Measurements from ENCODE around the gene MED22. TPM values are rescaled to one million over a fixed set of nuclear protein-coding genes. Genes with fewer than 3 reads are reported as not detected.
"Not testable (repeated sequence)": the region's sequence is repeated elsewhere in the genome, so short reads cannot be mapped to it uniquely, and the experiment has no call there.

The MED22 gene
- total RNA-seq, 1 experiment from 2014 or later, result 25.3 TPM

DNA sequence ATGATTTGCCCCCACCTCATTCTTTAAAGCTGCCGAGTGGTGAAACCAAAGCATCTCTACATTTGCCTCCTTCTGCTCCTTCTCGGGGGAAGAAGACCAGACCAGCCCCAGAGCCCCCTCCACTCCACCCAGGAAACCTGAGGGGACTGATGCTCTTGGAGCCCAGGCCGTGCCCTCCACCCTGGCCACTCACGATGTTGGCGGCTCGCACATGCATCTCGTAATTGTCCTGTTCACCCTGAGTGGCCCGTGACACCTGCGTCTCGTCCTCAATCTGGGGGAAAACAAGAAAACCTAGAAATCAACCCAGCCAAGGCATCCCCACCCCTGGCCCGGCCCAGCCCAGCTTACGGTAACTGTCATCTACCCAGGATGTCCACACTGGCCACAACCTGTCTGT is 3.0 kb downstream of the MED22 start:
- in situ Hi-C loops (cut with HindIII; ENCODE audit: low pct_unique_long_range_greater_than_20kb, low sequenced_read_pairs), result no loop called here
- DNase-seq (ENCODE audit: low read depth), result no peak

DNA sequence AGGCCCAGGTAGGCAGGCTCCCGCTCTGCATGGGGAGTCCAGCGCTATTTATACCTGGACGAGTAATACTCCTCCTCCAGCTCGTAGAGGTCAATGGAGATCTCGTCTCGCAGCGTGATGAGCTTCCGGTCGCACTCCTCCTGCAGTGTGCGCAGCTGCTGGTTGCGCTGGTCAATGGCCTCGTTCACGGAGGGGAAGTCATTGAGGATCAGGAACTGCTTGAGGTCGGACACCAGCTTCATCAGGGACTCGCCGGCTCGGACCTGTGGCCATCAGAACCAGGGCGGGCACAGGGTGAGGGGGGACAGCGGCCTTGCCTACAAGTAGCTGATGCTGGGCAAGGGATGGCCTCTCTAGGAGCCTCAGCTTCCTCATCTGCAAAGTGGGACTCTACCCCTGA is 3.9 kb downstream of the MED22 start:
- DNase-seq (ENCODE audit: low read depth), result no peak
- in situ Hi-C loops (cut with HindIII; ENCODE audit: low pct_unique_long_range_greater_than_20kb, low sequenced_read_pairs), result no loop called here

DNA sequence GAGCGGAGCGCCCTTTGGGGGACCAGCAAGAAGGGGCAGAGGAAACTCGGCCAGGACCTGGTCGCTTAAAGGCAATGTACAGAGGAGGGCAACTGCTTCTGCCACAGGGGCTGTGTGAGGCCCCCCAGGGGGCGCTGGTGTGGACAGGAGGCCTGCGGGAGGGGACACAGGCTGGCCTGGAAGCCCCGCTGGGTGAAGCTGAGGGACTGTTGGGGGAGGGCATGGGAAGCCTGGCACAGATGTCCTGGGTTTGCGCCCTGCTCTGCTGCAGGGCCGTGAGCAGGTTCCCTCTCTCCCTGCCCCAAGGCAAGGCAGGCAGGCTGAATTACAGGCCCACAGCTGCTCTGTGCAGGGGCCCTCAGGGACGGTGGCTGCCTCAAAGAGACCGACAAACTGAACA is 5.4 kb downstream of the MED22 start:
- DNase-seq (ENCODE audit: low read depth), result no peak
- in situ Hi-C loops (cut with HindIII; ENCODE audit: low pct_unique_long_range_greater_than_20kb, low sequenced_read_pairs), result no loop called here

DNA sequence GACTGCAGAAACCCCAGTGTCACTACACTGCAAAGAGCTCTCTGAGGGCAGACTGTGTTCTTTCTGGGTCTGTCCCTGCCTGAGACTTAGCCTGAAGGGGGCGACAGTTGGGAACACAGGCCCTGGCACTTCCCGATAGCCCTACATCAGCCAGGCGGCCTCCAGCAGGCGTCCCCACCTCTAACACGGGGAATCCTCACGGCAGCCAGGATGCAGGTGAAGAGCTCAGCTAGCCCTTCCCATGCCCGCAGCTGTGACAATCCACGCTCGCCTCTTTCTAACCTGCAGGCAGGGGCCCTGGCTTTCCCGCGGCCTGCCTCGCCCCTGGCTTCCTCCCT is 5.9 kb downstream of the MED22 start:
- no peak for DNase-seq (ENCODE audit: low read depth)
- in situ Hi-C loops (cut with HindIII; ENCODE audit: low pct_unique_long_range_greater_than_20kb, low sequenced_read_pairs), result no loop called here

DNA sequence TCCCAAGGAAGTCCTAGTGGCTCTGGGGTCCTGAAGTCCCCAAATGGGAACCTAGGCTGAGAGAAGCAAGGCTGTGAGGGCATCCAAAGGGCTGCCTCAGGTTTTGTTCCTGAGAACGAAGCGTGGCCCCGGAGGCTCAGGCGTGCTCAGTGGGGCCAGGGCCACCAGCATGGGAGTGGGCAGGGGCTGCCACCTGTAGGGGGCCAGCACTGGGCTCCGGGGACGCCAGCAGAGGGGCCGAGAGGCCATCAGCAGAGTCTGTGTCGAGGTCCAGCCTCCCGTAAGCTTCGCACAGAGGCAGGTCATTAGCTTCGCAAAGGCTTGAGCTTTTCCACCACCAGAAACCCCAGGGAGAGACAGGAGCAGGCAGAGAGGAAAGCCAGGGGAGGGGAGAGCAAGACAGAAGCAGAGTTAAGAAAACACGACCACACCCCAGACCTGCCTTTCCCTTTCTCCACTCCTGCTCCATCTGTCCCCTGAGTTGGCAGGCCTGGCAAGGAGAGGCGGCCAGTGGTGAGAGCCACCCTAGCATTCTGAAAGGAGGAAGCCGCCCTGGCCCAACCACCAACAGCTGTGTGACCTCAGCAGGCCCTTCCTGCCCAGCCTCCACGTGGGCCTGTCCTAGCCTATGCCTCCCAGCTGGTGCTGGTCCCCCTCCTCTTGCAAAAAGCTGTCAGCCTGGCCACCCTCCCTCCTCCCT is 6.4 kb downstream of the MED22 start:
- no peak for DNase-seq (ENCODE audit: low read depth)
- in situ Hi-C loops (cut with HindIII; ENCODE audit: low pct_unique_long_range_greater_than_20kb, low sequenced_read_pairs), result no loop called here

DNA sequence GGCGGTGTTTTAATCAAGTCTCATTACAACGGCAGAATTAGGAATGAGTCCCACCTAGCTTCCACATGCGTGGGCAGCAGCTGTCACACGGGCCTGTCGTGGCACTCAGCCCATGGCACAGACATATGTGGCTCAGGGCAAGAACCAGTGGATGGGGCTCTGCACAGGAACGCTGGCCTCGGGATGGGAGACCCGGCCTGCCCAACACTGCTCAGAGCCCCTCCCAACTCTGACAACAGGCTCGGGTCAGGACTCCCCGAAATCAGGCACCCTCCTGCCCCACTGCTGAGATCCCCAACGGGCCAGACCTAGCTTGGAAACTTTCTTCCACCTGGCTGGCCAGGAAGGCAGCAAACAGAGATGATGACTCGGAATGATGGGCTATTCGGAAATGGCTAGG is 7.0 kb downstream of the MED22 start:
- in situ Hi-C loops (cut with HindIII; ENCODE audit: low pct_unique_long_range_greater_than_20kb, low sequenced_read_pairs), result no loop called here
- DNase-seq (ENCODE audit: low read depth), result no peak

DNA sequence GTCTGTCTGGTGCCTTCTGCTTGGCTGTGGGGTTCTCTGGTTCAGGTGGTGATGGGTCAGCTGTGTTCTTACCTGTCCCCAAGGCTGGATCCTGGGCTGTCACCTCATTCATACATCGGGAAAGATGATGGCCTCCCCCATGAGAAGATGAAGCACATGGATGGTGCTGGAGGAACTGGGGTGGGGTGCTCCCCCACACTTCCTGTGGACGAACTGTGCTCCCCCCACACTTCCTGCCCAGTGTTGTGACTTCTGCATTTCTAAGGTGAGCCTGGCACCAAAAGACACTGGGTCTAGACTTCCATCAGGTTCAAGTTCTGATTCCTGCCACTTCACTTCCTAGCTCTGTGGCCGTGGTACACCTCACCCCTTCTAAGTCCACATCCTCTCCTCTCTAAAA is 7.7 kb downstream of the MED22 start:
- DNase-seq (ENCODE audit: low read depth), result no peak
- in situ Hi-C loops (cut with HindIII; ENCODE audit: low pct_unique_long_range_greater_than_20kb, low sequenced_read_pairs), result no loop called here

DNA sequence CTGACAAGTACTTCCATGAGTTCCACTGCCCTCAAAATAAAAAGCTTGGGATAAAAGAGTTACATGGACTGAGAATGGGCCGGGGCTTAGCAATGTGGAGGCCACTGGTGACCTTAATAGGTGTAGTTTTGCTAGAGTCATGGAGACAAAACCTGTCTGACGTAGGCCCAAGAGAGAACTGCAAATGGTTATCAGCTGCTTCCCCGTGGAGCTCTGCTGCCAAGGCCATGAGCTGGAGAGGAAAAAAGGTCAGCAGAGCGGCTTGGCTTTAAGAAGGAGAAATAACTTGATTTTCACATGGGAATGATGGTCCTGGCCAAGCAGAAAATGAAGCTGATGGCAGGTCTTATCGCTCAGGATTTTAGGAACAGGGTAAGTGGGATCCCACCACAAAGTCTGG is 8.3 kb downstream of the MED22 start:
- no peak for DNase-seq (ENCODE audit: low read depth)

DNA sequence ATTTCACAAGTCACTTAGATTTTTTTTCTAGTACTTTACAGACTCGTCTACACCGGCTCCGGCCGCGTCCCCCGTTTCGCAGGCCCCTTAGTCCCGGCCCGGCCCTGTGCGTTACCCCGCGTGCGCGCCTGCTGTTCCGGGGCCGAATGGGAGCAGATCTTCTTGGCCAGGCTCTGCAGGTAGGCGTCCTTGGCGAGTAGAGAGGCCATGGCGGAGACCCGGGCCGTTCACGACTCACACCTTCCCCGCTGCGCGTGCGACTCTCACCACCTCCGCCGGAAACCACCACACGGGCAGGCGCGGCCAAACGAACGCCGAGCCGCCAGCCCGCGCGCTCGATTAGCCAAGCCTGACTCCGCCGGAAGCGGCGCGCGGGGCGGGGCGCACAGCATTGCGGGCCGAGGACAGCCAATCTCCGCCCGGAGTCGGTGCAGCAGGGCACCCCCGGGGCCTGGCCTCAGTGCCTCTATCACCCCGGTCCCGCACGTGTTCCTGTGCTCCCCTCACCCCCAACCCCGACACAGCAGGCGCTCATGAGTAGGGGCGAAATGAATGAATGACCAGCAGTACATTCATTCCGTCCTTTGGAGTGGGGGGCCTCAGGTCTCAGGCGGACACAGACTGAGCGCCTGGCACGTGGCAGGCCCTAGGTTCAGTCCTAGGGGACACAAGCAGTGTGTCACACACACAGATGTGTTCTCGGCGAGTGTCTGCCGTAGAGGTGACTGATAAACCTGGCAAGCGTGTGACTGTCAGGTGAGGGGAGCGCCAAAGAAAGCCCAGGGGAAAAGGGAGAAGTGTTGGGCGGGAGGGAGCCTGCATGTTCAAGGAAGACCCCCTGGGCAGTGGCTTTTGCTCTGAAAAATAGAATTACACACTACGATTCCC is 11.8 kb downstream of the MED22 start, which contains the start of gene SURF6:
Gene SURF6 (minus strand): TSS at position 265 of the 888 bp plus-strand sequence. CDS start 56 bp downstream, at position 209.
- DNase-seq (ENCODE audit: low read depth), result peak; percentile 86
- in situ Hi-C loops (cut with HindIII; ENCODE audit: low pct_unique_long_range_greater_than_20kb, low sequenced_read_pairs), result no loop called here

More for the DNA sequence above, 8.3 kb downstream of the MED22 start:
- in situ Hi-C loops (cut with HindIII; ENCODE audit: low pct_unique_long_range_greater_than_20kb, low sequenced_read_pairs), result no loop called here

DNA sequence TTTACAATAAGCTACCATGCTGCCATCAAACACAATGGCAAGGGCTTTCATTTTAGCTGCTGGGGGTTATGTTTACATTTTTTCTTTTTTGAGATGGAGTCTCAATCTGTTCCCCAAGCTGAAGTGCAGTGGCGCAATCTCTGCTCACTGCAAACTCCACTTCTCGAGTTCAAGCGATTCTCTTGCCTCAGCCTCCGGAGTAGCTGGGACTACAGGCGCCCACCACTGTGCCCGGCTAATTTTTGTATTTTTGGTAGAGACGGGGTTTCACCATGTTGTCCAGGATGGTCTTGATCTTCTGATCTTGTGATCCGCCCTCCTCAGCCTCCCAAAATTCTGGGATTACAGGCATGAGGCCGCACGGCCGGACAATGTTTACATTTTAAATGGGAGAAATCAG is 13.0 kb downstream of the MED22 start:
- DNase-seq (ENCODE audit: low read depth); in situ Hi-C loops (cut with HindIII; ENCODE audit: low pct_unique_long_range_greater_than_20kb, low sequenced_read_pairs): not testable (repeated sequence)

DNA sequence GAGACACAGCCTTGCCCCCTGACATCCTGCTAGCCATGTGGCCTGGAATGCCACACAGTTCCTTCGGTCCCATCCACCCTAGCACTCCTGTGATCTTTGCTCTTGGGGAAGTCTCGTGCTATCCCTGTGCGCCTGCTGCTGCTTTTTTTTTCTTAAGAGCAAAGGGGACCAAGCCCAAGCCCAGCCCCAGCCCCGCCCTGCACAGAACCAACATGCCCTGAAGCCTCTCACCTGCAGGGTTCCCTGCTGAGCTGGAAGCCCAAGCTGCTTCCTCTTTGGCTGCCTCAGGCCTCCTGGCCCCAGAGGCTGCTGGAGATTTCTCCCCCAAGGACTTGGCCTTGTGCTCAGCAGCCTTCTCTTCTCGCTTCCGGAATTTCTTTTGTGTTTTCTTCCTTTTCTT is 13.8 kb downstream of the MED22 start:
- in situ Hi-C loops (cut with HindIII; ENCODE audit: low pct_unique_long_range_greater_than_20kb, low sequenced_read_pairs), result no loop called here
- no peak for DNase-seq (ENCODE audit: low read depth)

DNA sequence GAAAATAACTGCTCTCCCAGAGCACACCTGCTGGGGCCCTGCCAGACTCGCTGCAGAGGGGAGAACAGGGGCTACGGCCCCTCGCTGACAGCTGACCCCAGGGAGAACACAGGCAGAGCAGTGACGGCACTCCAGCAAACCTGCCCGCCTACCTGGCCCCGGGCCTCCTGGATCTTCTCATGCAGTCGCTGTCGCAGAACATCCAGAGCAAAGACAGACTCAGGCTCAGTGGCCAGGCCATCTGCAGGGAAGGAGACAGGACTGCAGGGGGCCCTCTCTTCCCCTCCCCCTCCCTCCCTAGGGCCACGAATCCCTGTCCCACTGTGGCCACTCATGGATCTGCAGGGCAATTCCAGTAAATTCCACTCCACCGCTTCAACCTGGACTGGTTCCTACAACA is 14.4 kb downstream of the MED22 start:
- no peak for DNase-seq (ENCODE audit: low read depth)
- in situ Hi-C loops (cut with HindIII; ENCODE audit: low pct_unique_long_range_greater_than_20kb, low sequenced_read_pairs), result no loop called here

DNA sequence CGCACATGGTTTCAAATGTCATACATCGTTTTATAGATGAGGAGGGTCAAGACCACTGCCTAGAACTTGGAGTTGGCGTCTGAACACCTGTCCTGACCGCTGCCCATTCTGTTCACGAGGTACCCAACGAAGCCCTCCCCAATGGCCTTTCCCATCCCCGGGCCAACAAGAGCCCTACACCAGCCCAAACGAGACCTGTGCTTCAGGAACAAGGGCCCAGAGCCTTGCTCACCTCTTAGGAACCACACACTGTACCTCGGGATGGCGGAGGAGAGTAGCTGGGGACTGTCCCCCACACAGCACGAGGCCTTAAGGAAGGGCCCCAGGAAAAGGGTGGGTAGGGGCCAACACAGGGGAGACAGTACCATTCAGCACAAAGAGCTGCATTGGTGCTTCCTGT is 14.9 kb downstream of the MED22 start:
- DNase-seq (ENCODE audit: low read depth), result no peak
- in situ Hi-C loops (cut with HindIII; ENCODE audit: low pct_unique_long_range_greater_than_20kb, low sequenced_read_pairs), result no loop called here

DNA sequence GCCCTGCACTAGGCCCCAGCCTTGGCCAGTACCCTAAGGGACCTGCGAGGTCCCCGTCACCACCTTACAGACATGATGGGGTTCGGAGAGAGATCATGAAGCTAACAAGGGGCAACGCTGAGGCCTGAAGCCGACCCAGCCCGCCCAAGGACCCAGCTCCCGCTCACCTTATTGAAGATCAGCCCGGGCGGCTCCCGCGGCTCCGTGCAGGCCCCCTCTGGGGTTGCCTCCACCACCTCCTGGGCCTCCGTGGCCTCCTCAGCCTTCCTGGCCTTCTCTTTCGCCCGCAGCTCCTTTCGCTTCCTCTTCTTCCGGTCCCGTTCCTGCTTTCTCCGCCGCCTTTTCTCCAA is 15.6 kb downstream of the MED22 start:
- no peak for DNase-seq (ENCODE audit: low read depth)
- in situ Hi-C loops (cut with HindIII; ENCODE audit: low pct_unique_long_range_greater_than_20kb, low sequenced_read_pairs), result no loop called here

DNA sequence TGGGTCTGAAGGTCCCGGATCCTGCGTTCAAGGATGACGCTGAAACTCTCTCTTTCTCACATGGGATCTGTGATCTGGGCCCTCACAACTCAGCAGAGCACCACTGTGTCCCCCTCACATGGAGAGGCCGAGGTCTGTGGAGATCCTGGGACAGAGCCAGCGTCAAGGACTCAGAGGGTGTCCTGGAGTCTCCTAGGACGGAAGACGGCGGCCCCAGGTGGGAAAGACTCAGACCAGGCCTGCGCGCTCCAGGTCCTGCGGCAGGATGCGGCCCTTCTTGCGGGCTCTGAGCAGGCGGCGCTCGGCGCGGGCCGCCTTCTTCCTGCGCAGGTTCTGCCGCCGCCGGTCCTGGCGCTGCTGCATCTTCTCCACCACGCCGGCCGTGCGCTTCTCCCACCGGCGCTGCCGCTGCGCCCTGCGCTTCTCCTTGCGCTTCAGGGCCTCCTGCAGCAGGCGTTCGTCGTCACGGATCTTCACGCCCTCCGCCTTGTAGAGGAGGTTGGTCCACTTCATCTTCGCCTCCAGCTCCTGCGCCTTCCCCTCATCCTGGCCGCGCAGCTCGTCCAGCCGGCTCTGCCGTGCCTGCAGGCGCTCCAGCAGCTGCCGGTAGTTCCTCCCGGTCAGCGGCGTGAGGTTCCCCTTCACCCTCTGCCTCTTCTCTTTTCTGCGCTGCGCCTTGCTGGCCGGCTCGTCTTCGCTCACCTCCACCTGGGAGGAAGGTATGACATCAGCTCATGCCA is 16.1 kb downstream of the MED22 start:
- DNase-seq (ENCODE audit: low read depth), result no peak
- in situ Hi-C loops (cut with HindIII; ENCODE audit: low pct_unique_long_range_greater_than_20kb, low sequenced_read_pairs), result no loop called here

DNA sequence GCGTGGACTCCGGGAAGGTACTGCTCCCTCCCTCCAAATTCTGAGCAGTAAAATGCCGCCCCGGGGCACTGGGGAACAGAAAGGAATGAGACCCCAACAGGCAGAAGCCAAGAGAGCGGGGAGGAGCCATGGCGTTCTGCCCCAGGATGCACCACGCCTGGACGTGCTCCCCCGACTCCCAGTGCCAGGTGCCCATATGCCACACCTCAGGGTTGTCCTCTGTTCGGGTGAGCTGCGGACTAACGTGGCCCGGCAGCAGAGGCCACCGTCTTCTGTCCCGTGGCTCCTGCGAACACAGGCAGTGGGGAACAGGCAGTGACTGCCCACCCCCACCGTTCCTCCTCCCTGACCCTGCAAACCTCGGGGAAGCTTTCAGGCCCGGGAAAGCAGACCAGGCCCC is 16.7 kb downstream of the MED22 start:
- in situ Hi-C loops (cut with HindIII; ENCODE audit: low pct_unique_long_range_greater_than_20kb, low sequenced_read_pairs), result no loop called here
- DNase-seq (ENCODE audit: low read depth), result no peak

DNA sequence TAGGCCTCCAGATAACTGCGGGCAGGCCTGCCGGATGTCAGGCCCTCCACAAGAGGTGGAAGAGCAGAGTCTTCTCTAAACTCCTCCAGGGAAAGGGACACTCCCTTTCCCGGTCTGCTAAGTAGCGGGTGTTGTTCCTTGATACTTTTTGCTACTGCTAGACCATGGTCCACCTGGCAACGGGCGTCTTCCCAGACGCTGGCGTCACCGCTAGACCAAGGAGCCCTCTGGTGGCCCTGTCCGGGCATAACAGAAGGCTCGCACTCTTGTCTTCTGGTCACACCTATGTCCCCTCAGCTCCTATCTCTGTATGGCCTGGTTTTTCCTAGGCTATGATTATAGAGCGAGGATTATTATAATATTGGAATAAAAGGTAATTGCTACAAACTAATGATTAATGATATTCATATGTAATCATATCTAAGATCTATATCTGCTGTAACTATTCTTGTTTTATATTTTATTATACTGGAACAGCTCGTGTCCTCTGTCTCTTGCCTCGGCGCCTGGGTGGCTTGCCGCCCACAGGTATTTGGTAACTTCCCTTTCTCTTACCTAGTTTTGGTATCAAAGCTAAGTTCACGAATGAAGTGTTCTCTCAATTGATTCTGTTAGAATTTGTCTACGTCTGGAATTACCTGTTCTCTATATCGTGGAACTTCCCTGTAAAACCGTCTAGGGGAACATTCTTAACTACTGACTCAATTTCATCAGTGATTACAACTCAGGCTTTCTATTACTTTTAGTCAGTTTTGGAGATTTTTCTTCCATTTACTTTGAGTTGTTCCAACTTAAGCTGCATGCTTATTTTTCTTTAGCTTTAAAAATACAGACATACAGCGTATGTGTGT is 18.4 kb downstream of the MED22 start:
- in situ Hi-C loops (cut with HindIII; ENCODE audit: low pct_unique_long_range_greater_than_20kb, low sequenced_read_pairs), result not testable (repeated sequence)
- DNase-seq (ENCODE audit: low read depth), result peak; percentile 56

DNA sequence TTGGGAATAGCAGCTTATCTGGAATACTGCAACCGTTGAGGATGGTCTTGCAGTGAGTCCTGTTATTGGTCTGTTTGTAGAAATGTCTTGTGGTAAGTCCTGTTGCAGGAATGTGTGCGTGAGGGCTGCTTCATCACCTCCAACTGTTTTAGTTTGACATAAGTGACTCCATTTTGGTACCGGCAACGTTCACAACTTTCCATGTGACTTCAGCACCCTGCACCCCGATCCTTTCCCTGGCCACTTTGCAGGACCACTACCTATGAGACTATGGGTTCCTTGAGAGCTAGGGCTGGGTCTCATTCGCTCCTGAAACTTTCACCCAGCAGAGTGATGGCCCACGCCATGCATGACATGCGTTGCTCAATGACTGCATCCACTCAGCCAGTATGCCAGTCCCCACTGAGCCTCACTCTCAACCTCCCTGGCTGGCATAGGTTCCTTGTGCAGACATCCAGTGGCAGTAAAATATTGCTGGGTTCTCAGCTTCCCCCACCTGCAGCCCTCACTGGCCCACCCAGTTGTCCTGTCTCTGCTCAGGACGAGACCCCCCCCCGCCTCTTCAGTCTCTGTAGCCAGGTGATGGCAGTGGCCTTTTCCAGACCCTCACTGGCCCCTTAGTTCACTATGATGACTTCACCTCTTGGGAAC is 20.0 kb downstream of the MED22 start:
- in situ Hi-C loops (cut with HindIII; ENCODE audit: low pct_unique_long_range_greater_than_20kb, low sequenced_read_pairs), result no loop called here
- no peak for DNase-seq (ENCODE audit: low read depth)

Data from Caki2 (cell line).